Measurements from ENCODE around the gene TCAIM.

DNA sequence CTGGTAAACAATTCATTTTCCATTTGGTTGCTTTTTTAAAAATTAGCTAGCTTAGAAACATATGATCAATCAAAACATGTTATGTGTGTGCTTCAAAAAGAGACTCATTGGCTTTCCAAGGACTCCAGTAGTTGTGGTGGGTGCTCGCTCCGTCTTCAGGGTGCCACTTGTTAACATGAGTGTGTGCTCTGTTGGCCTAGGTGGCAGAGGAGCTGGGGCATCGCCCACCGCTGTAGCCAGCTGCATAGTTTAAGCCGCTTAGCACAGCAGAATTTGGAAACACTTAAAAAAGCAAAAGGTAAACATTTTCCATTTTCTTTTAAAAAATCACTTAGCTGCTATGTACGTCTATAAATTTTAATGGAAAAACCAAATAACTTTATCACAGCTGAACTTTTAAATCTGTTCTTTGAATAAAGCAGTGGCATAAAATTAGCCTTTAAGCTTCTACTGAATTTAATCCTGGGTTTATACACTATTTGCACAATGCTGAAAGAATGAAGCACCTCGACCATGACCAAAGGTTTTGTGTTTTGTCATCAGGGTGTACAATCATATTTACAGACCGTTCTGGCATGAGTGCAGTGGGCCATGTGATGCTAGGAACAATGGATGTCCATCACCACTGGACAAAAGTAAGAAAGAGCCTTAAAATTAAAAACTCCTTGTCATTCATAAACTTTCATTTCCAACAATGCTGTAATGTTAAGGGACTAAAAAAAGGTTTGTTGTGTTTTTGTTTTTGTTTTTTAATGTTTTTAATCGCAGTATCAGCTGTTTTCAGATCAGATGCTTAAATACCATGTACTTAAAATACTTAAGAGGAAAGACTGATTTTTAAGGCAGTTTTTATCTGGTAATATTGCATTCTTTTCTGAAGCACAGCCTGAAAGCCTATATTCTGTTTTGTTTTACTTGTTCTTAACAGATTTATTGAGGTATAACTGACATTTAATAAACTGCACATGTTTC, 57.9 kb downstream of the TCAIM start:
- TF ChIP-seq CTCF (IDR thresholded peaks at IDR 0.05) = no peak
- no peak for TF ChIP-seq POLR2A (IDR thresholded peaks at IDR 0.05)
